Tibial nerve (tissue), 4 donors: ENCODE data around the gene BMP8A.

ENCODE experiments used
- EP300 ChIP-seq, 2 donors: sonication (generic); formaldehyde crosslinking; IDR thresholded peaks; one replicate each; pipeline ENCODE4 v1.6.1; 2017; ENCODE audit warnings: antibody characterized with exemption in 2 of 2, mild to moderate bottlenecking in 1 of 2
- TF ChIP-seq, protein P1 (sequence below), 5 experiments: fragments of 200-600 bp in 3 of 5; fragments of 450-650 bp in 2 of 5; sonication (generic) in 3 of 5; IDR thresholded peaks; one replicate each; pipeline ENCODE4 v1.5.1; 2016 to 2019; ENCODE audit warnings: antibody characterized with exemption in 5 of 5, mild to moderate bottlenecking in 3 of 5, moderate library complexity in 2 of 5

- TF ChIP-seq, protein P1, sequence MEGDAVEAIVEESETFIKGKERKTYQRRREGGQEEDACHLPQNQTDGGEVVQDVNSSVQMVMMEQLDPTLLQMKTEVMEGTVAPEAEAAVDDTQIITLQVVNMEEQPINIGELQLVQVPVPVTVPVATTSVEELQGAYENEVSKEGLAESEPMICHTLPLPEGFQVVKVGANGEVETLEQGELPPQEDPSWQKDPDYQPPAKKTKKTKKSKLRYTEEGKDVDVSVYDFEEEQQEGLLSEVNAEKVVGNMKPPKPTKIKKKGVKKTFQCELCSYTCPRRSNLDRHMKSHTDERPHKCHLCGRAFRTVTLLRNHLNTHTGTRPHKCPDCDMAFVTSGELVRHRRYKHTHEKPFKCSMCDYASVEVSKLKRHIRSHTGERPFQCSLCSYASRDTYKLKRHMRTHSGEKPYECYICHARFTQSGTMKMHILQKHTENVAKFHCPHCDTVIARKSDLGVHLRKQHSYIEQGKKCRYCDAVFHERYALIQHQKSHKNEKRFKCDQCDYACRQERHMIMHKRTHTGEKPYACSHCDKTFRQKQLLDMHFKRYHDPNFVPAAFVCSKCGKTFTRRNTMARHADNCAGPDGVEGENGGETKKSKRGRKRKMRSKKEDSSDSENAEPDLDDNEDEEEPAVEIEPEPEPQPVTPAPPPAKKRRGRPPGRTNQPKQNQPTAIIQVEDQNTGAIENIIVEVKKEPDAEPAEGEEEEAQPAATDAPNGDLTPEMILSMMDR (IDR thresholded peaks at IDR 0.05), result no peak
- TF ChIP-seq EP300 (IDR thresholded peaks at IDR 0.05), result no peak
Observed at GRCh38 chr1:39484564-39484963, 6.9 kb upstream of the BMP8A start.
